ENCODE measurements around the gene PROK2. TPM values are rescaled to one million over a fixed set of nuclear protein-coding genes. Genes with fewer than 3 reads are reported as not detected.

PROK2 gene
- total RNA-seq, 1 donor from 2014 or later: not detected

GRCh38 chr3:71752831-71753700 is 31.9 kb downstream of the PROK2 start:
- TF ChIP-seq CTCF (IDR thresholded peaks at IDR 0.05; ENCODE audit: unreplicated experiment): no peak
- Mint-ChIP-seq H3K27me3 (ENCODE audit: unreplicated experiment) (peaks cover 19% of the 10 kb centered on the region), H3K9me3 (ENCODE audit: unreplicated experiment) (no peaks in the 10 kb centered on the region), H3K27ac (ENCODE audit: unreplicated experiment) (no peak overlapping the region), H3K4me3 (ENCODE audit: unreplicated experiment) (peak overlapping the region; percentile 79), H3K4me1 (ENCODE audit: unreplicated experiment) (peaks cover 3% of the 10 kb centered on the region), H3K36me3 (ENCODE audit: low read depth, unreplicated experiment) (peaks cover 16% of the 10 kb centered on the region)
- peak; percentile 14 for DNase-seq (ENCODE audit: low spot score)

- Mint-ChIP-seq H3K36me3 (ENCODE audit: low read depth, unreplicated experiment) (peaks cover 16% of the 10 kb centered on the region), H3K9me3 (ENCODE audit: unreplicated experiment) (no peaks in the 10 kb centered on the region), H3K4me1 (ENCODE audit: unreplicated experiment) (peaks cover 3% of the 10 kb centered on the region), H3K27me3 (ENCODE audit: unreplicated experiment) (peaks cover 19% of the 10 kb centered on the region), H3K4me3 (ENCODE audit: unreplicated experiment) (no peak overlapping the region), H3K27ac (ENCODE audit: unreplicated experiment) (no peak overlapping the region)
- no peak for TF ChIP-seq CTCF (IDR thresholded peaks at IDR 0.05; ENCODE audit: unreplicated experiment)
- no peak for DNase-seq (ENCODE audit: low spot score)
These were observed 33.3 kb downstream of the PROK2 start for GRCh38 chr3:71751602-71752001.

- H3K4me1 Mint-ChIP-seq (ENCODE audit: unreplicated experiment): no peaks in the 10 kb centered on the region
- no peaks in the 10 kb centered on the region for H3K27me3 Mint-ChIP-seq (ENCODE audit: unreplicated experiment)
- H3K27ac Mint-ChIP-seq (ENCODE audit: unreplicated experiment): no peak overlapping the region
- H3K36me3 Mint-ChIP-seq (ENCODE audit: low read depth, unreplicated experiment): peaks cover 4% of the 10 kb centered on the region
- DNase-seq (ENCODE audit: low spot score): no peak
- no peak overlapping the region for H3K4me3 Mint-ChIP-seq (ENCODE audit: unreplicated experiment)
- TF ChIP-seq CTCF (IDR thresholded peaks at IDR 0.05; ENCODE audit: unreplicated experiment): no peak
- H3K9me3 Mint-ChIP-seq (ENCODE audit: unreplicated experiment): no peaks in the 10 kb centered on the region
These were observed 40.2 kb downstream of the PROK2 start for GRCh38 chr3:71744738-71745137.

- Mint-ChIP-seq H3K4me3 (ENCODE audit: unreplicated experiment) (no peak overlapping the region), H3K4me1 (ENCODE audit: unreplicated experiment) (no peaks in the 10 kb centered on the region), H3K27ac (ENCODE audit: unreplicated experiment) (no peak overlapping the region), H3K9me3 (ENCODE audit: unreplicated experiment) (no peaks in the 10 kb centered on the region), H3K36me3 (ENCODE audit: low read depth, unreplicated experiment) (peaks cover 4% of the 10 kb centered on the region), H3K27me3 (ENCODE audit: unreplicated experiment) (no peaks in the 10 kb centered on the region)
- TF ChIP-seq CTCF (IDR thresholded peaks at IDR 0.05; ENCODE audit: unreplicated experiment): no peak
- DNase-seq (ENCODE audit: low spot score): no peak
These were observed 42.3 kb downstream of the PROK2 start for GRCh38 chr3:71742621-71743020.

- no peak overlapping the region for H3K4me3 Mint-ChIP-seq (ENCODE audit: unreplicated experiment)
- H3K4me1 Mint-ChIP-seq (ENCODE audit: unreplicated experiment): peaks cover 6% of the 10 kb centered on the region
- H3K27ac Mint-ChIP-seq (ENCODE audit: unreplicated experiment): no peak overlapping the region
- H3K27me3 Mint-ChIP-seq (ENCODE audit: unreplicated experiment): peaks cover under 1% of the 10 kb centered on the region
- no peak for TF ChIP-seq CTCF (IDR thresholded peaks at IDR 0.05; ENCODE audit: unreplicated experiment)
- no peaks in the 10 kb centered on the region for H3K36me3 Mint-ChIP-seq (ENCODE audit: low read depth, unreplicated experiment)
- no peak for DNase-seq (ENCODE audit: low spot score)
- no peaks in the 10 kb centered on the region for H3K9me3 Mint-ChIP-seq (ENCODE audit: unreplicated experiment)
These were observed 50.1 kb downstream of the PROK2 start for GRCh38 chr3:71734881-71735280.

All from endothelial cell (in vitro differentiated cells).